Activated gamma-delta T cell (primary cell): Measurements from ENCODE around the gene MACROD2.

Source experiments
- DNase-seq: peaks from one replicate; lab custom pipeline; 2025; lab: John Stamatoyannopoulos, UW

Gene MACROD2

GRCh38 chr20:15582146-15582760, 1586.9 kb downstream of the MACROD2 start:
- DNase-seq, result no peak

- no peak for DNase-seq
These were observed 1589.2 kb downstream of the MACROD2 start for GRCh38 chr20:15584507-15584906.

GRCh38 chr20:15593081-15593480, 1597.8 kb downstream of the MACROD2 start:
- no peak for DNase-seq

GRCh38 chr20:15594158-15594695, 1598.9 kb downstream of the MACROD2 start:
- no peak for DNase-seq

- no peak for DNase-seq
These were observed 1601.0 kb downstream of the MACROD2 start for GRCh38 chr20:15596220-15596890.

- DNase-seq, result no peak
These were observed 1602.0 kb downstream of the MACROD2 start for GRCh38 chr20:15597306-15597705.

GRCh38 chr20:15599961-15600360, 1604.6 kb downstream of the MACROD2 start:
- DNase-seq, result no peak

- DNase-seq, result no peak
These were observed 1605.2 kb downstream of the MACROD2 start for GRCh38 chr20:15600565-15600964.

GRCh38 chr20:15603506-15603905, 1608.2 kb downstream of the MACROD2 start:
- DNase-seq, result no peak

- no peak for DNase-seq
These were observed 1608.9 kb downstream of the MACROD2 start for GRCh38 chr20:15603978-15604805.

GRCh38 chr20:15609921-15610320, 1614.6 kb downstream of the MACROD2 start:
- no peak for DNase-seq

- no peak for DNase-seq
These were observed 1615.5 kb downstream of the MACROD2 start for GRCh38 chr20:15610787-15611186.

GRCh38 chr20:15611541-15611940, 1616.2 kb downstream of the MACROD2 start:
- no peak for DNase-seq

- no peak for DNase-seq
These were observed 1616.9 kb downstream of the MACROD2 start for GRCh38 chr20:15612198-15612597.

GRCh38 chr20:15612769-15613168, 1617.5 kb downstream of the MACROD2 start:
- DNase-seq, result no peak

- no peak for DNase-seq
These were observed 1618.2 kb downstream of the MACROD2 start for GRCh38 chr20:15613530-15613929.

GRCh38 chr20:15616626-15617025, 1621.3 kb downstream of the MACROD2 start:
- no peak for DNase-seq

GRCh38 chr20:15618110-15618509, 1622.8 kb downstream of the MACROD2 start:
- DNase-seq, result no peak

GRCh38 chr20:15618912-15619311, 1623.6 kb downstream of the MACROD2 start:
- DNase-seq, result no peak

GRCh38 chr20:15619341-15619740, 1624.0 kb downstream of the MACROD2 start:
- DNase-seq, result no peak

- no peak for DNase-seq
These were observed 1624.5 kb downstream of the MACROD2 start for GRCh38 chr20:15619816-15620215.

- DNase-seq, result no peak
These were observed 1627.1 kb downstream of the MACROD2 start for GRCh38 chr20:15622368-15622767.

GRCh38 chr20:15623215-15623614, 1627.9 kb downstream of the MACROD2 start:
- DNase-seq, result no peak
